Neural progenitor cell (in vitro differentiated cells): ENCODE data around the gene POR. TPM values are rescaled to one million over a fixed set of nuclear protein-coding genes. Genes with fewer than 3 reads are reported as not detected.

Source experiments
- DNase-seq: peaks from one replicate; pipeline ENCODE4 v3.0.0-alpha.2; 2016; ENCODE audit warnings: low spot score
- H2AFZ ChIP-seq: fragments of 200-600 bp; sonication (generic); replicated peaks from 2 replicates; pipeline ENCODE4 v1.6.1; 2016; ENCODE audit warnings: antibody characterized with exemption
- H3F3A ChIP-seq: fragments of 200-600 bp; sonication (generic); 2 replicates; pipeline ENCODE4 v1.6.1; 2016; ENCODE audit warnings: antibody characterized with exemption, low read depth
- H3K27ac ChIP-seq: fragments of 200-600 bp; sonication (generic); 2 replicates; pipeline ENCODE4 v1.5.1; 2016; ENCODE audit warnings: mild to moderate bottlenecking
- H3K27me3 ChIP-seq: fragments of 200-600 bp; sonication (generic); 2 replicates; pipeline ENCODE4 v1.6.1; 2016; ENCODE audit warnings: mild to moderate bottlenecking, moderate library complexity
- H3K36me3 ChIP-seq: fragments of 200-600 bp; sonication (generic); 2 replicates; pipeline ENCODE4 v1.5.1; 2016
- H3K4me1 ChIP-seq: fragments of 200-600 bp; sonication (generic); 2 replicates; pipeline ENCODE4 v1.6.1; 2016; ENCODE audit warnings: mixed run types
- H3K4me2 ChIP-seq: fragments of 200-600 bp; sonication (generic); 2 replicates; pipeline ENCODE4 v1.6.1; 2016
- H3K4me3 ChIP-seq: fragments of 200-600 bp; sonication (generic); 2 replicates; pipeline ENCODE4 v1.5.1; 2016
- H3K79me2 ChIP-seq: fragments of 200-600 bp; sonication (generic); 2 replicates; pipeline ENCODE4 v1.6.1; 2016; ENCODE audit warnings: low read depth
- H3K9ac ChIP-seq: fragments of 200-600 bp; sonication (generic); 2 replicates; pipeline ENCODE4 v1.6.1; 2016
- H3K9me3 ChIP-seq: fragments of 200-600 bp; sonication (generic); 2 replicates; pipeline ENCODE4 v1.5.1; 2016; ENCODE audit warnings: low read depth
- H4K20me1 ChIP-seq: fragments of 200-600 bp; sonication (generic); 2 replicates; pipeline ENCODE4 v1.6.1; 2016; ENCODE audit warnings: low read depth
- H3K27ac Mint-ChIP-seq: 3 replicates; pipeline ENCODE4 v1.8.0; 2021; ENCODE audit warnings: mixed read lengths
- H3K27me3 Mint-ChIP-seq: 2 replicates; pipeline ENCODE4 v1.8.0; 2022; ENCODE audit warnings: low read depth, mild to moderate bottlenecking, inconsistent platforms, moderate library complexity, mixed read lengths; ENCODE audit not compliant: insufficient read depth
- H3K36me3 Mint-ChIP-seq: 3 replicates; pipeline ENCODE4 v1.8.0; 2021; ENCODE audit warnings: mixed read lengths
- H3K4me1 Mint-ChIP-seq: 3 replicates; pipeline ENCODE4 v1.8.0; 2021; ENCODE audit warnings: mixed read lengths
- H3K4me3 Mint-ChIP-seq: 3 replicates; pipeline ENCODE4 v1.8.0; 2021; ENCODE audit warnings: mild to moderate bottlenecking, moderate library complexity, mixed read lengths
- H3K9me3 Mint-ChIP-seq: 3 replicates; pipeline ENCODE4 v1.8.0; 2020; ENCODE audit warnings: mixed read lengths
- CTCF ChIP-seq: fragments of 200-600 bp; sonication (generic); IDR thresholded peaks from 2 replicates; pipeline ENCODE4 v1.5.1; 2017; ENCODE audit warnings: antibody characterized with exemption, mild to moderate bottlenecking
- EZH2 ChIP-seq: fragments of 200-600 bp; sonication (generic); IDR thresholded peaks from 2 replicates; pipeline ENCODE4 v1.6.1; 2017; ENCODE audit warnings: antibody characterized with exemption, mild to moderate bottlenecking, moderate library complexity
- EZH2phosphoT487 ChIP-seq: fragments of 200-600 bp; sonication (generic); IDR thresholded peaks from 2 replicates; pipeline ENCODE4 v1.6.1; 2017; ENCODE audit warnings: antibody characterized with exemption
- total RNA-seq: library from RNA; depleted of rRNA; stranded (reverse); fragments of >200 nt; gene quantifications from 2 replicates; pipeline ENCODE4 v1.2.3, GENCODE V29; 2015; ENCODE audit warnings: low replicate concordance

Gene POR
- total RNA-seq, 1 donor from 2014 or later, result 38.6 TPM

- Histone ChIP-seq H2AFZ (no peak overlapping the region), H3K36me3 (no peaks in the 10 kb centered on the region), H3K4me1 (no peaks in the 10 kb centered on the region), H3K79me2 (peaks cover 30% of the 10 kb centered on the region), H3K27me3 (no peaks in the 10 kb centered on the region), H3K27ac (no peak overlapping the region), H4K20me1 (no peaks in the 10 kb centered on the region), H3K9me3 (no peaks in the 10 kb centered on the region), H3F3A (peaks cover 2% of the 10 kb centered on the region), H3K4me3 (no peak overlapping the region), H3K4me2 (no peak overlapping the region), H3K9ac (no peak overlapping the region)
- no peaks in the 10 kb centered on the region for H3K9me3 Mint-ChIP-seq
- no peak overlapping the region for H3K27ac Mint-ChIP-seq
- H3K36me3 Mint-ChIP-seq, result peaks cover 22% of the 10 kb centered on the region
- H3K4me1 Mint-ChIP-seq, result peaks cover 30% of the 10 kb centered on the region
- H3K27me3 Mint-ChIP-seq, result peaks cover 5% of the 10 kb centered on the region
- no peak overlapping the region for H3K4me3 Mint-ChIP-seq
- TF ChIP-seq CTCF (no peak), EZH2phosphoT487 (no peak), EZH2 (no peak)
- no peak for DNase-seq
Measured at GRCh38 chr7:75938921-75939320, 24.0 kb downstream of the POR start.

- H3K4me1 ChIP-seq, result no peaks in the 10 kb centered on the region
- H3K79me2 ChIP-seq, result peaks cover 20% of the 10 kb centered on the region
- H3K9me3 Mint-ChIP-seq, result no peaks in the 10 kb centered on the region
- no peaks in the 10 kb centered on the region for H3F3A ChIP-seq
- no peaks in the 10 kb centered on the region for H3K27me3 ChIP-seq
- H3K9ac ChIP-seq, result no peak overlapping the region
- H3K27me3 Mint-ChIP-seq, result peaks cover 7% of the 10 kb centered on the region
- no peak overlapping the region for H3K4me3 Mint-ChIP-seq
- peaks cover 20% of the 10 kb centered on the region for H3K4me1 Mint-ChIP-seq
- no peak overlapping the region for H3K27ac ChIP-seq
- no peak overlapping the region for H3K4me3 ChIP-seq
- H4K20me1 ChIP-seq, result peaks cover 15% of the 10 kb centered on the region
- peaks cover 36% of the 10 kb centered on the region for H3K36me3 Mint-ChIP-seq
- DNase-seq, result no peak
- H3K4me2 ChIP-seq, result no peak overlapping the region
- H3K36me3 ChIP-seq, result no peaks in the 10 kb centered on the region
- no peak for TF ChIP-seq EZH2phosphoT487
- TF ChIP-seq CTCF, result no peak
- TF ChIP-seq EZH2, result no peak
- no peak overlapping the region for H2AFZ ChIP-seq
- no peak overlapping the region for H3K27ac Mint-ChIP-seq
- no peaks in the 10 kb centered on the region for H3K9me3 ChIP-seq
Measured at GRCh38 chr7:75943864-75944263, 28.9 kb downstream of the POR start.

- H3K27ac Mint-ChIP-seq, result no peak overlapping the region
- H3K27me3 Mint-ChIP-seq, result peaks cover 7% of the 10 kb centered on the region
- H2AFZ ChIP-seq, result no peak overlapping the region
- no peaks in the 10 kb centered on the region for H3K27me3 ChIP-seq
- TF ChIP-seq CTCF (no peak), EZH2phosphoT487 (no peak), EZH2 (no peak)
- peaks cover 20% of the 10 kb centered on the region for H3K4me1 Mint-ChIP-seq
- peaks cover 35% of the 10 kb centered on the region for H3K36me3 Mint-ChIP-seq
- H3K4me3 Mint-ChIP-seq, result no peak overlapping the region
- no peak overlapping the region for H3K27ac ChIP-seq
- no peaks in the 10 kb centered on the region for H3K4me1 ChIP-seq
- H3K4me3 ChIP-seq, result no peak overlapping the region
- H3K79me2 ChIP-seq, result peaks cover 26% of the 10 kb centered on the region
- no peak for DNase-seq
- H3F3A ChIP-seq, result no peaks in the 10 kb centered on the region
- H3K36me3 ChIP-seq, result no peaks in the 10 kb centered on the region
- H3K9me3 ChIP-seq, result no peaks in the 10 kb centered on the region
- H3K9me3 Mint-ChIP-seq, result no peaks in the 10 kb centered on the region
- H3K9ac ChIP-seq, result no peak overlapping the region
- H3K4me2 ChIP-seq, result no peak overlapping the region
- peaks cover 20% of the 10 kb centered on the region for H4K20me1 ChIP-seq
Measured at GRCh38 chr7:75944507-75944906, 29.6 kb downstream of the POR start.
